Mesenchymal stem cell (in vitro differentiated cells and primary cell): ENCODE measurements around the gene FBXW8.

ENCODE experiments used
- DNase-seq: peaks from one replicate; pipeline ENCODE4 v3.0.0-alpha.2; 2013
- H2AFZ ChIP-seq: one replicate; pipeline ENCODE4 v1.6.1; 2013; ENCODE audit warnings: low read depth, mild to moderate bottlenecking, control low read depth, inconsistent platforms, low read length, moderate library complexity
- H2AK5ac ChIP-seq: 2 replicates; pipeline ENCODE4 v1.6.1; 2013; ENCODE audit warnings: low read length, moderate library complexity, mild to moderate bottlenecking, inconsistent platforms; ENCODE audit not compliant: severe bottlenecking
- H2BK120ac ChIP-seq: one replicate; pipeline ENCODE4 v1.6.1; 2013; ENCODE audit warnings: low read depth, mild to moderate bottlenecking, inconsistent platforms, low read length, moderate library complexity
- H2BK12ac ChIP-seq, 2 experiments: one replicate each; pipeline ENCODE4 v1.6.1; 2013; ENCODE audit warnings: inconsistent platforms in 2 of 2, low read length in 2 of 2, mild to moderate bottlenecking in 2 of 2, moderate library complexity in 2 of 2, control low read depth in 1 of 2
- H2BK15ac ChIP-seq: one replicate; pipeline ENCODE4 v1.6.1; 2013; ENCODE audit warnings: mild to moderate bottlenecking, low read depth, inconsistent platforms; ENCODE audit not compliant: poor library complexity, severe bottlenecking
- H2BK5ac ChIP-seq: 2 replicates; pipeline ENCODE4 v1.6.1; 2013; ENCODE audit warnings: low read depth, mild to moderate bottlenecking, low read length, control low read depth, inconsistent platforms; ENCODE audit not compliant: poor library complexity, severe bottlenecking
- H3K14ac ChIP-seq, 2 experiments: one replicate each; pipeline ENCODE4 v1.6.1; 2013; ENCODE audit warnings: inconsistent platforms in 2 of 2, low read length in 2 of 2, control low read depth in 1 of 2, mild to moderate bottlenecking in 1 of 2, moderate library complexity in 1 of 2
- H3K18ac ChIP-seq, 2 experiments: one replicate each; pipeline ENCODE4 v1.6.1; 2013; ENCODE audit warnings: inconsistent platforms in 2 of 2, low read length in 2 of 2, control low read depth in 1 of 2, low read depth in 1 of 2, mild to moderate bottlenecking in 1 of 2
- H3K23ac ChIP-seq, 2 experiments: one replicate each; pipeline ENCODE4 v1.6.1; 2013; ENCODE audit warnings: inconsistent platforms in 2 of 2, low read length in 2 of 2, mild to moderate bottlenecking in 2 of 2, moderate library complexity in 2 of 2, control low read depth in 1 of 2
- H3K27ac ChIP-seq: 2 replicates; pipeline ENCODE4 v1.5.1; 2013; ENCODE audit warnings: mild to moderate bottlenecking, moderate library complexity, low read length, control low read depth, inconsistent platforms; ENCODE audit not compliant: poor library complexity, severe bottlenecking
- H3K27me3 ChIP-seq, 2 experiments: 2 replicates each; pipeline versions ENCODE4 v1.6.1 to v1.7.0; 2013; ENCODE audit warnings: low read length in 2 of 2, mild to moderate bottlenecking in 2 of 2, moderate library complexity in 2 of 2, control low read depth in 1 of 2, inconsistent platforms in 1 of 2; ENCODE audit not compliant: control insufficient read depth in 1 of 2, insufficient read depth in 1 of 2
- H3K36me3 ChIP-seq, 2 experiments: 2 replicates each; pipeline versions ENCODE4 v1.6.1 to v1.7.0; 2013; ENCODE audit warnings: low read length in 2 of 2, control low read depth in 1 of 2, inconsistent platforms in 1 of 2, low read depth in 1 of 2, mild to moderate bottlenecking in 1 of 2; ENCODE audit not compliant: insufficient read depth in 2 of 2, control insufficient read depth in 1 of 2
- H3K4ac ChIP-seq, 2 experiments: one replicate each; pipeline ENCODE4 v1.6.1; 2013; ENCODE audit warnings: inconsistent platforms in 2 of 2, low read length in 2 of 2, mild to moderate bottlenecking in 2 of 2, moderate library complexity in 2 of 2, control low read depth in 1 of 2, low read depth in 1 of 2
- H3K4me1 ChIP-seq: 2 replicates; pipeline ENCODE4 v1.6.1; 2013; ENCODE audit warnings: low read depth, low read length, control low read depth; ENCODE audit not compliant: control insufficient read depth, insufficient read depth
- H3K4me2 ChIP-seq: 2 replicates; pipeline ENCODE4 v1.6.1; 2013; ENCODE audit warnings: low read length, mild to moderate bottlenecking, inconsistent platforms; ENCODE audit not compliant: poor library complexity, severe bottlenecking
- H3K4me3 ChIP-seq, 2 experiments: 2 replicates each; pipeline versions ENCODE4 v1.5.1 to v1.7.0; 2013; ENCODE audit warnings: low read length in 2 of 2, mild to moderate bottlenecking in 2 of 2, control low read depth in 1 of 2, low read depth in 1 of 2; ENCODE audit not compliant: insufficient read depth in 1 of 2
- H3K79me1 ChIP-seq: replicated peaks from 2 replicates; pipeline ENCODE4 v1.6.1; 2013; ENCODE audit warnings: mild to moderate bottlenecking, control low read depth, low read length, inconsistent platforms; ENCODE audit not compliant: poor library complexity, severe bottlenecking
- H3K9ac ChIP-seq: 2 replicates; pipeline ENCODE4 v1.7.0; 2013; ENCODE audit warnings: mild to moderate bottlenecking, low read length, moderate library complexity
- H3K9me3 ChIP-seq: 2 replicates; pipeline ENCODE4 v1.7.0; 2013; ENCODE audit warnings: mild to moderate bottlenecking, low read length; ENCODE audit not compliant: control insufficient read depth
- H4K8ac ChIP-seq: one replicate; pipeline ENCODE4 v1.6.1; 2013; ENCODE audit warnings: inconsistent platforms, mild to moderate bottlenecking, low read length, moderate library complexity
- H4K91ac ChIP-seq: one replicate; pipeline ENCODE4 v1.6.1; 2013; ENCODE audit warnings: mild to moderate bottlenecking, low read length, inconsistent platforms
- WGBS: methylation state at CpG from one replicate; pipeline ENCODE4 v1.1.7; 2013; ENCODE audit warnings: mixed read lengths; 5-methylcytosine and 5-hydroxymethylcytosine counted together

Gene FBXW8

DNA sequence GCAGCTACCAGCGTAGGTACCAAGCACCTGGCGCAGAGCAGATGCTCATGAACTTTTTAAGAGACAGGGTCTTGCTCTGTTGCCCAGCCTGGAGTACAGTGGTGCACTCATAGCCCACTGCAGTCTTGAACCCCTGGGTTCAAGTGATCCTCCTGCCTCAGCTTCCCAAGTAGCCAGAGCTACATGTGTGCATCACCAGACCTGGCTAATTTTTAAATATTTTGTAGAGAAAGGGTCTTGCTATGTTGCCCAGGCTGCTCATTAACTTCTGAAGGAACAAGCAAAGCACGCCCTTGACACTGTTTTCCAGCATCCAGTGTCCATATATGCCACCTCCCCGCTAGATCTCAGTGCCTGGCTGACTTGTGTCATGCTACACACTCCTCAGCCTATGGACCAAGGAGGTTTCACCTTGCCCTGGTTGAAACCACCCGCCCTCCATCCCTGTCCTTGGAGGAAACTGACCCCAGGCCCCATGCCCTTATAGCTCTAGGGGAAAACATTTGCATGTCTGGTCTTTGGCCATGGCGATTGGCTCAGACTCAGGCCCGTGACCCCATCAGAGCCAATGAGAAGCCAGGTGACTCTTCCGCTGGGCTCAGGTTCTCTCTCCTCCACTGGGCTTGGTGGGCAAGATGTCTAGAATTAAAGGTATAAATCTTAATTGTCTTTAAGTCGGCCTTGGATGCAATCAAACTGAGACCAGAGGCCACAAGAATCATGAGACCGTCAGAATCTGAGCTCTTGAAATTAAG, 162.2 kb downstream of the FBXW8 start:
- WGBS, result 86% methylated on average over 10 of the region's 10 CpGs
- H4K8ac ChIP-seq, result no peak overlapping the region

DNA sequence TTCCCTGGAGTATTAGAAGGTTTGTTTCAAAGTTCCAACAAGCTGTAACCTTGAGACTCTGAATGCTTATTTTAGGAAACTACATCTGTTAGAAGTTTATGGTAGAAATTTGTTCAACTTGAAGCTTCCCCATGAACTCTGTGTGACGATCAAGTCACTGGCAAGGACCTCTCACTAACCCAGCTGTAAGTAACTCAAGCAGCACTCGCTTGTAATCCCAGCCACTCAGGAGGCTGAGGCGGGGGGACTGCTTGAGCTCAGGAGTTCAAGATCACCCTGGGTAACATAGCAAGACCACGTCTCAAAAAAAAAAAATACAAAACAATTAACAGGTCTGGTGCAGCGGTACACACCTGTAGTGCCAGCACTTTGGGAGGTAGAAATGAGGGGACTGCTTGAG, 162.9 kb downstream of the FBXW8 start:
- H2AK5ac ChIP-seq, result no peak overlapping the region
- H3K4ac ChIP-seq, result no peak overlapping the region
- no peak overlapping the region for H3K4me3 ChIP-seq
- 58% methylated on average over 2 of the region's 5 CpGs for WGBS
- H4K91ac ChIP-seq, result no peak overlapping the region
- no peak for DNase-seq
- H2BK5ac ChIP-seq, result no peak overlapping the region
- H2BK120ac ChIP-seq, result no peak overlapping the region
- no peak overlapping the region for H2BK15ac ChIP-seq
- no peak overlapping the region for H3K23ac ChIP-seq
- no peak overlapping the region for H2AFZ ChIP-seq
- no peak overlapping the region for H3K4me2 ChIP-seq
- peaks cover 4 to 46% of the 10 kb centered on the region in 2 experiments for H3K27me3 ChIP-seq
- no peak overlapping the region for H4K8ac ChIP-seq
- H3K9ac ChIP-seq, result no peak overlapping the region
- no peaks in the 10 kb centered on the region for H3K79me1 ChIP-seq
- no peaks in the 10 kb centered on the region for H3K4me1 ChIP-seq
- no peak overlapping the region for H3K18ac ChIP-seq
- H2BK12ac ChIP-seq, result no peak overlapping the region
- no peak overlapping the region for H3K27ac ChIP-seq
- no peak overlapping the region for H3K14ac ChIP-seq
- no peaks in the 10 kb centered on the region for H3K36me3 ChIP-seq
- H3K9me3 ChIP-seq, result no peaks in the 10 kb centered on the region

More for the DNA sequence above, 162.2 kb downstream of the FBXW8 start:
- H3K36me3 ChIP-seq, result no peaks in the 10 kb centered on the region
- no peak overlapping the region for H3K9ac ChIP-seq
- H3K18ac ChIP-seq, result no peak overlapping the region
- H3K4ac ChIP-seq, result no peak overlapping the region
- no peak overlapping the region for H3K23ac ChIP-seq
- no peaks in the 10 kb centered on the region for H3K4me1 ChIP-seq
- H2AK5ac ChIP-seq, result no peak overlapping the region
- H3K4me2 ChIP-seq, result no peak overlapping the region
- H2AFZ ChIP-seq, result no peak overlapping the region
- no peak for DNase-seq
- no peak overlapping the region for H3K4me3 ChIP-seq
- no peak overlapping the region for H2BK12ac ChIP-seq
- no peak overlapping the region for H3K27ac ChIP-seq
- H2BK5ac ChIP-seq, result no peak overlapping the region
- H3K27me3 ChIP-seq, result peaks cover 4 to 41% of the 10 kb centered on the region in 2 experiments
- no peak overlapping the region for H2BK15ac ChIP-seq
- no peak overlapping the region for H2BK120ac ChIP-seq
- H3K79me1 ChIP-seq, result no peaks in the 10 kb centered on the region
- no peak overlapping the region for H4K91ac ChIP-seq
- no peak overlapping the region for H3K14ac ChIP-seq
- H3K9me3 ChIP-seq, result no peaks in the 10 kb centered on the region

GRCh38 chr12:117076410-117077372, 165.9 kb downstream of the FBXW8 start:
- no peak overlapping the region for H3K27ac ChIP-seq
- peaks cover 4 to 55% of the 10 kb centered on the region in 2 experiments for H3K27me3 ChIP-seq
- H2AFZ ChIP-seq, result peak overlapping the region; percentile 29
- no peak overlapping the region for H3K23ac ChIP-seq
- H3K4me2 ChIP-seq, result no peak overlapping the region
- H3K14ac ChIP-seq, result no peak overlapping the region
- H4K8ac ChIP-seq, result no peak overlapping the region
- H2BK120ac ChIP-seq, result no peak overlapping the region
- no peak overlapping the region for H3K9ac ChIP-seq
- H3K36me3 ChIP-seq, result no peaks in the 10 kb centered on the region
- no peak overlapping the region for H3K18ac ChIP-seq
- no peak for DNase-seq
- H4K91ac ChIP-seq, result no peak overlapping the region
- no peaks in the 10 kb centered on the region for H3K4me1 ChIP-seq
- no peak overlapping the region for H3K4me3 ChIP-seq
- no peak overlapping the region for H2BK5ac ChIP-seq
- H2BK15ac ChIP-seq, result no peak overlapping the region
- no peak overlapping the region for H2AK5ac ChIP-seq
- WGBS, result 85% methylated on average over 24 of the region's 24 CpGs
- no peak overlapping the region for H3K4ac ChIP-seq
- no peaks in the 10 kb centered on the region for H3K79me1 ChIP-seq
- H3K9me3 ChIP-seq, result no peaks in the 10 kb centered on the region
- peak overlapping the region in 1 of 2 experiments; percentile 14 for H2BK12ac ChIP-seq

- Histone ChIP-seq H4K8ac (no peak overlapping the region), H3K4ac (no peak overlapping the region), H3K9ac (no peak overlapping the region), H2AFZ (no peak overlapping the region), H2BK120ac (no peak overlapping the region), H3K4me2 (no peak overlapping the region), H2AK5ac (no peak overlapping the region), H3K36me3 (no peaks in the 10 kb centered on the region), H3K79me1 (no peaks in the 10 kb centered on the region), H2BK12ac (no peak overlapping the region), H2BK15ac (no peak overlapping the region), H3K23ac (no peak overlapping the region), H3K27me3 (peaks cover 0 to 56% of the 10 kb centered on the region in 2 experiments), H3K4me3 (no peak overlapping the region), H3K18ac (no peak overlapping the region), H4K91ac (no peak overlapping the region), H3K4me1 (no peaks in the 10 kb centered on the region), H3K9me3 (no peaks in the 10 kb centered on the region), H3K14ac (no peak overlapping the region), H2BK5ac (no peak overlapping the region), H3K27ac (no peak overlapping the region)
- DNase-seq, result no peak
- 93% methylated on average over 4 of the region's 4 CpGs for WGBS
Observed at GRCh38 chr12:117079487-117079886, 168.7 kb downstream of the FBXW8 start.
